GM23338 (cell line): ENCODE results near the gene LAP3. TPM values are rescaled to one million over a fixed set of nuclear protein-coding genes. Genes with fewer than 3 reads are reported as not detected.

Experiments
- ATAC-seq: fragments of 200-7000 bp; cut with Tn5 transposase; 3 replicates; pipeline ENCODE4 v1.9.1; 2020
- DNase-seq: peaks from one replicate; pipeline ENCODE4 v3.0.0-alpha.2; 2015; ENCODE audit warnings: low spot score
- H2AFZ ChIP-seq: fragments of 200-600 bp; sonication (generic); 2 replicates; pipeline ENCODE4 v1.8.0; 2016; ENCODE audit warnings: antibody characterized with exemption, mild to moderate bottlenecking, moderate library complexity
- H3F3A ChIP-seq: fragments of 200-600 bp; sonication (generic); replicated peaks from 2 replicates; pipeline ENCODE4 v1.8.0; 2017; ENCODE audit warnings: antibody characterized with exemption, mixed run types, low read depth
- H3K27ac ChIP-seq: fragments of 200-600 bp; sonication (generic); 2 replicates; pipeline ENCODE4 v1.6.1; 2016; ENCODE audit warnings: low read depth
- H3K27me3 ChIP-seq: fragments of 200-600 bp; sonication (generic); 2 replicates; pipeline ENCODE4 v1.8.0; 2016; ENCODE audit warnings: mild to moderate bottlenecking, mixed run types, moderate library complexity; ENCODE audit not compliant: insufficient read depth
- H3K36me3 ChIP-seq: fragments of 200-600 bp; sonication (generic); 2 replicates; pipeline ENCODE4 v1.8.0; 2016; ENCODE audit warnings: mild to moderate bottlenecking; ENCODE audit not compliant: insufficient read depth
- H3K4me1 ChIP-seq: fragments of 200-600 bp; sonication (generic); 2 replicates; pipeline ENCODE4 v1.8.0; 2016; ENCODE audit warnings: mild to moderate bottlenecking, moderate library complexity; ENCODE audit not compliant: insufficient read depth
- H3K4me2 ChIP-seq: fragments of 200-600 bp; sonication (generic); 2 replicates; pipeline ENCODE4 v1.7.1; 2017; ENCODE audit warnings: mixed run types
- H3K4me3 ChIP-seq: fragments of 200-600 bp; sonication (generic); 2 replicates; pipeline ENCODE4 v1.6.1; 2016; ENCODE audit warnings: mixed run types
- H3K79me2 ChIP-seq: fragments of 200-600 bp; sonication (generic); replicated peaks from 2 replicates; pipeline ENCODE4 v1.8.0; 2017; ENCODE audit warnings: mild to moderate bottlenecking; ENCODE audit not compliant: insufficient read depth
- H3K9me2 ChIP-seq: fragments of 200-600 bp; sonication (generic); 2 replicates; pipeline ENCODE4 v1.8.0; 2017; ENCODE audit not compliant: insufficient read depth
- H4K20me1 ChIP-seq: fragments of 200-600 bp; sonication (generic); replicated peaks from 2 replicates; pipeline ENCODE4 v1.8.0; 2017; ENCODE audit warnings: mild to moderate bottlenecking; ENCODE audit not compliant: insufficient read depth
- H3K27ac Mint-ChIP-seq: 2 replicates; pipeline ENCODE4 v1.8.0; 2020; ENCODE audit warnings: inconsistent platforms, mild to moderate bottlenecking, moderate library complexity, mixed read lengths
- H3K27me3 Mint-ChIP-seq: 3 replicates; pipeline ENCODE4 v1.8.0; 2022; ENCODE audit warnings: low read depth, mild to moderate bottlenecking, moderate library complexity, mixed read lengths, inconsistent platforms; ENCODE audit not compliant: insufficient read depth, poor library complexity
- H3K36me3 Mint-ChIP-seq: 3 replicates; pipeline ENCODE4 v1.8.0; 2021; ENCODE audit warnings: low read depth, mild to moderate bottlenecking, inconsistent platforms, moderate library complexity, mixed read lengths
- H3K4me1 Mint-ChIP-seq: 3 replicates; pipeline ENCODE4 v1.8.0; 2020; ENCODE audit warnings: mild to moderate bottlenecking, inconsistent platforms, mixed read lengths
- H3K4me3 Mint-ChIP-seq: 3 replicates; pipeline ENCODE4 v1.8.0; 2021; ENCODE audit warnings: moderate library complexity, mild to moderate bottlenecking, inconsistent platforms, mixed read lengths
- H3K9me3 Mint-ChIP-seq: 3 replicates; pipeline ENCODE4 v1.8.0; 2020; ENCODE audit warnings: moderate library complexity, mild to moderate bottlenecking, inconsistent platforms, mixed read lengths
- CTCF ChIP-seq, 2 experiments: fragments of 200-600 bp in 1 of 2; sonication (generic) in 1 of 2; conservative IDR thresholded peaks; 2 replicates each; pipeline versions ENCODE4 v1.5.1 to v1.6.1; 2016 to 2017; ENCODE audit warnings: antibody characterized with exemption in 2 of 2, low read depth in 2 of 2, mild to moderate bottlenecking in 2 of 2, moderate library complexity in 1 of 2
- EZH2 ChIP-seq: fragments of 200-600 bp; sonication (generic); IDR thresholded peaks from one replicate; pipeline ENCODE4 v1.8.0; 2017; ENCODE audit warnings: antibody characterized with exemption, mild to moderate bottlenecking, low read depth; ENCODE audit not compliant: unreplicated experiment
- EZH2phosphoT487 ChIP-seq: fragments of 200-600 bp; sonication (generic); IDR thresholded peaks from one replicate; pipeline ENCODE4 v1.8.1; 2018; ENCODE audit warnings: antibody characterized with exemption; ENCODE audit not compliant: unreplicated experiment
- JUNB ChIP-seq: IDR thresholded peaks from one replicate; pipeline ENCODE4 v1.6.1; 2016; ENCODE audit warnings: antibody characterized with exemption; ENCODE audit not compliant: unreplicated experiment
- NANOG ChIP-seq: IDR thresholded peaks from 2 replicates; pipeline ENCODE4 v1.6.1; 2016; ENCODE audit warnings: antibody characterized with exemption, borderline replicate concordance
- POLR2AphosphoS5 ChIP-seq: IDR thresholded peaks from 2 replicates; pipeline ENCODE4 v1.6.1; 2016; ENCODE audit warnings: antibody characterized with exemption, low read depth
- REST ChIP-seq: IDR thresholded peaks from one replicate; pipeline ENCODE4 v1.6.1; 2018; ENCODE audit warnings: antibody characterized with exemption; ENCODE audit not compliant: unreplicated experiment
- polyA plus RNA-seq: library from polyadenylated mRNA; unstranded; fragments of >200 nt; fragmentation: Nextera tagmentation; extraction: Ambion mirVana; gene quantifications from 2 replicates; pipeline ENCODE4 v1.2.1, GENCODE V29; 2016
- total RNA-seq: library from RNA; depleted of rRNA; stranded (reverse); fragments of >200 nt; shearing (Covaris generic); gene quantifications from 2 replicates; pipeline ENCODE4 v1.2.3, GENCODE V29; 2014

The LAP3 gene
- total and polyA plus RNA-seq, 2 experiments from 2014 or later: 28.6 to 63.6 TPM

- H2AFZ ChIP-seq: no peak overlapping the region
- H3K27ac Mint-ChIP-seq: no peak overlapping the region
- H3K4me3 ChIP-seq: no peak overlapping the region
- H3K9me2 ChIP-seq: no peaks in the 10 kb centered on the region
- peaks cover 3% of the 10 kb centered on the region; the same call in 1 of the 2 replicates for H3K4me1 ChIP-seq
- H3K36me3 Mint-ChIP-seq: peaks cover 58% of the 10 kb centered on the region
- H3K4me1 Mint-ChIP-seq: peaks cover 32% of the 10 kb centered on the region
- H3K9me3 Mint-ChIP-seq: no peaks in the 10 kb centered on the region
- H3K36me3 ChIP-seq: peaks cover 28% of the 10 kb centered on the region
- H3K4me2 ChIP-seq: no peak overlapping the region
- peaks cover 15% of the 10 kb centered on the region for H3K79me2 ChIP-seq
- no peak for ATAC-seq
- no peak overlapping the region for H3K4me3 Mint-ChIP-seq
- no peak overlapping the region for H3K27ac ChIP-seq
- H3K27me3 Mint-ChIP-seq: peaks cover 13% of the 10 kb centered on the region
- 0 out of 2 replicates have a peak, but pooled peaks cover 4% of the 10 kb centered on the region for H3F3A ChIP-seq
- peaks cover 6% of the 10 kb centered on the region; the same call in 1 of the 2 replicates for H4K20me1 ChIP-seq
- no peak for TF ChIP-seq POLR2AphosphoS5
- no peaks in the 10 kb centered on the region for H3K27me3 ChIP-seq
- no peak for DNase-seq
These were observed 4.0 kb downstream of the LAP3 start for GRCh38 chr4:17580969-17581368.

DNA sequence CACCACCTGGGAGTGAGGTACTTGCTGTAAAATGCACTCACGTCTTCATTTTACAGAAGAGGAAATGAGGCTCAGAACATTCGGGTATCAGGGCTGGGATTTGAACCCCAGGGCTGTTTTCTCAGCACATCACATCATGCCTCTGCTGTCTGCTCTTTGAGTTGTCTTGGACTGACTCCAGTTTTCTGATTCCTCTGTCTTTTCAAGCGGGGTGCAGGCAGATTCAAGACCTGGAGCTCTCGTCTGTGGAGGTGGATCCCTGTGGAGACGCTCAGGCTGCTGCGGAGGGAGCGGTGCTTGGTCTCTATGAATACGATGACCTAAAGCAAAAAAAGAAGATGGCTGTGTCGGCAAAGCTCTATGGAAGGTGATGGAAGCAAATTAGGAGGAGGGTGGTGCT, 6.3 kb downstream of the LAP3 start:
- no peak overlapping the region; the same call in 1 of the 2 replicates for H3K27ac Mint-ChIP-seq
- Histone ChIP-seq H3K4me2 (no peak overlapping the region), H3K27me3 (no peaks in the 10 kb centered on the region), H3K4me3 (no peak overlapping the region), H3K4me1 (peaks cover 3% of the 10 kb centered on the region; the same call in 1 of the 2 replicates), H3K27ac (no peak overlapping the region), H3K9me2 (no peaks in the 10 kb centered on the region), H3K79me2 (peaks cover 10% of the 10 kb centered on the region), H4K20me1 (peaks cover 2% of the 10 kb centered on the region; the same call in 1 of the 2 replicates), H3K36me3 (peaks cover 33% of the 10 kb centered on the region), H3F3A (no peaks in the 10 kb centered on the region), H2AFZ (no peak overlapping the region)
- H3K36me3 Mint-ChIP-seq: peaks cover 74% of the 10 kb centered on the region
- ATAC-seq: no peak
- DNase-seq: no peak
- TF ChIP-seq REST (no peak), POLR2AphosphoS5 (no peak), NANOG (no peak), EZH2phosphoT487 (no peak), JUNB (no peak), EZH2 (no peak)
- peaks cover 5% of the 10 kb centered on the region for H3K27me3 Mint-ChIP-seq
- H3K9me3 Mint-ChIP-seq: no peaks in the 10 kb centered on the region
- H3K4me3 Mint-ChIP-seq: no peak overlapping the region
- H3K4me1 Mint-ChIP-seq: peaks cover 27% of the 10 kb centered on the region

DNA sequence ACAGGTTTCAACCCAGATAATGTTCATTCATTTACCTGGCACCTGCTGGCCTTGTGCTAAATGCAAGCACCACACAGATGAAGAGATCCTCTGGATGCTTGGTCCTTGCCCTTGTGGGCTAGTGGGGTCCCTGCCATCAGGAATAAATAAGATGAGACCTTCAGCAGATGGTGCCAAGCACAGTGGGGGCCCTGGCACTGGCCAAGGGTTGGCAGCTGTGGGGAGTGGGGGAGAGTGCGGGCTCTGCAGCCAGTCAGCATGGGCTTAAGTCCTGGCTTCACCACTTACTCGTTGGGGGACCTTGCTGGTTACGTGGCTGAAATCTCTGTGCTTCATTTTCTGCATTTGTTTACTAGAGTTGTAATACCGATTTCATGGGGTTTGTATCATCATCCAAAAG, 6.9 kb downstream of the LAP3 start:
- Histone ChIP-seq H3K4me2 (no peak overlapping the region), H3K79me2 (peaks cover 3% of the 10 kb centered on the region), H3K9me2 (no peaks in the 10 kb centered on the region), H4K20me1 (no peaks in the 10 kb centered on the region; the same call in 1 of the 2 replicates), H3K4me1 (no peaks in the 10 kb centered on the region), H3K27ac (peak overlapping the region; percentile 78; the same call in 1 of the 2 replicates), H3K4me3 (no peak overlapping the region), H3K36me3 (peaks cover 39% of the 10 kb centered on the region), H3F3A (no peaks in the 10 kb centered on the region), H3K27me3 (no peaks in the 10 kb centered on the region), H2AFZ (no peak overlapping the region)
- peak overlapping the region; percentile 78 for H3K27ac Mint-ChIP-seq
- H3K27me3 Mint-ChIP-seq: peaks cover 3% of the 10 kb centered on the region
- H3K36me3 Mint-ChIP-seq: peaks cover 79% of the 10 kb centered on the region
- peaks cover 20% of the 10 kb centered on the region for H3K4me1 Mint-ChIP-seq
- no peak overlapping the region for H3K4me3 Mint-ChIP-seq
- ATAC-seq (no peak), DNase-seq (no peak)
- H3K9me3 Mint-ChIP-seq: no peaks in the 10 kb centered on the region
- no peak for TF ChIP-seq CTCF (conservative IDR thresholded peaks at IDR 0.05; ENCODE audit: low read depth in 2 of 2)
- no peak for TF ChIP-seq NANOG
